IMR-90 (cell line): ENCODE results near the gene JAKMIP3. TPM values are rescaled to one million over a fixed set of nuclear protein-coding genes. Genes with fewer than 3 reads are reported as not detected.

Experiments
- ATAC-seq: fragments of 200-7000 bp; cut with Tn5 transposase; 2 replicates; pipeline ENCODE4 v1.9.1; 2020; ENCODE audit warnings: low read depth, mild to moderate bottlenecking, moderate library complexity
- BruUV-seq: library from RNA; stranded (reverse); fragments of 400-500 nt; replicated peaks from 2 replicates; lab custom pipeline; 2021; lab: Mats Ljungman, UMichigan
- CTCF ChIA-PET: fragments of 300-600 bp; formaldehyde crosslinking; extraction: SDS; loops from one replicate; lab custom pipeline; 2021; ENCODE audit warnings: antibody characterized with exemption; lab: Yijun Ruan, JAX
- POLR2A ChIA-PET: fragments of 300-600 bp; sonication (Branson Sonifier 250); formaldehyde crosslinking; loops from one replicate; lab custom pipeline; 2022; ENCODE audit warnings: antibody characterized with exemption; ENCODE audit not compliant: unreplicated experiment; lab: Charles Lee
- DNase-seq: peaks from one replicate; pipeline ENCODE4 v3.0.0; 2013
- H2AFZ ChIP-seq: replicated peaks from 2 replicates; pipeline ENCODE3; 2013; ENCODE audit warnings: low read length, mild to moderate bottlenecking; ENCODE audit not compliant: poor library complexity
- H2AK5ac ChIP-seq: 2 replicates; pipeline ENCODE4 v1.6.1; 2013; ENCODE audit warnings: low read depth, low read length, inconsistent platforms
- H2AK9ac ChIP-seq: replicated peaks from 2 replicates; pipeline ENCODE3; 2013; ENCODE audit warnings: mild to moderate bottlenecking, low read depth, low read length, moderate library complexity; ENCODE audit not compliant: poor library complexity
- H2BK120ac ChIP-seq: 2 replicates; pipeline ENCODE4 v1.6.1; 2013; ENCODE audit warnings: low read depth, low read length, inconsistent platforms
- H2BK15ac ChIP-seq: 3 replicates; pipeline ENCODE4 v1.6.1; 2013; ENCODE audit warnings: low read depth, low read length, inconsistent platforms
- H2BK20ac ChIP-seq: 2 replicates; pipeline ENCODE4 v1.6.1; 2013; ENCODE audit warnings: low read depth, mild to moderate bottlenecking, inconsistent platforms, low read length, moderate library complexity
- H2BK5ac ChIP-seq: 2 replicates; pipeline ENCODE4 v1.6.1; 2013; ENCODE audit warnings: mild to moderate bottlenecking, low read depth, low read length, inconsistent platforms; ENCODE audit not compliant: poor library complexity, severe bottlenecking
- H3K14ac ChIP-seq: replicated peaks from 2 replicates; pipeline ENCODE4 v1.6.1; 2013; ENCODE audit warnings: low read depth, low read length, inconsistent platforms
- H3K18ac ChIP-seq: 2 replicates; pipeline ENCODE4 v1.6.1; 2013; ENCODE audit warnings: low read depth, low read length, control low read depth
- H3K23ac ChIP-seq: 2 replicates; pipeline ENCODE4 v1.6.1; 2013; ENCODE audit warnings: low read depth, low read length, inconsistent platforms
- H3K27ac ChIP-seq: 2 replicates; pipeline ENCODE4 v1.5.1; 2013; ENCODE audit warnings: mild to moderate bottlenecking, control low read depth, low read length; ENCODE audit not compliant: insufficient read depth
- H3K27me3 ChIP-seq: 2 replicates; pipeline ENCODE4 v1.6.1; 2013; ENCODE audit warnings: low read length; ENCODE audit not compliant: control insufficient read depth, insufficient read depth
- H3K36me3 ChIP-seq: 2 replicates; pipeline ENCODE4 v1.6.1; 2013; ENCODE audit warnings: low read length, mixed read lengths; ENCODE audit not compliant: control insufficient read depth, insufficient read depth
- H3K4ac ChIP-seq: 2 replicates; pipeline ENCODE4 v1.6.1; 2013; ENCODE audit warnings: low read depth, low read length, inconsistent platforms
- H3K4me1 ChIP-seq: 2 replicates; pipeline ENCODE4 v1.6.1; 2013; ENCODE audit warnings: low read length, mixed read lengths; ENCODE audit not compliant: control insufficient read depth, insufficient read depth
- H3K4me2 ChIP-seq: 2 replicates; pipeline ENCODE4 v1.6.1; 2013; ENCODE audit warnings: low read depth, mild to moderate bottlenecking, control low read depth, low read length, moderate library complexity
- H3K4me3 ChIP-seq: 2 replicates; pipeline ENCODE4 v1.5.1; 2013; ENCODE audit warnings: low read depth, mild to moderate bottlenecking, control low read depth, low read length, moderate library complexity; ENCODE audit not compliant: insufficient read depth
- H3K56ac ChIP-seq: 2 replicates; pipeline ENCODE4 v1.6.1; 2013; ENCODE audit warnings: low read length, inconsistent platforms; ENCODE audit not compliant: insufficient read depth; ENCODE audit errors: extremely low read depth
- H3K79me1 ChIP-seq, 2 experiments: 2 replicates each; pipeline ENCODE4 v1.6.1; 2013; ENCODE audit warnings: low read length in 2 of 2, inconsistent platforms in 1 of 2, low read depth in 1 of 2
- H3K9ac ChIP-seq: 2 replicates; pipeline ENCODE4 v1.6.1; 2013; ENCODE audit warnings: low read depth, low read length, control low read depth
- H3K9me1 ChIP-seq: 2 replicates; pipeline ENCODE4 v1.6.1; 2013; ENCODE audit warnings: low read length, inconsistent platforms; ENCODE audit not compliant: insufficient read depth
- H3K9me3 ChIP-seq: 2 replicates; pipeline ENCODE4 v1.6.1; 2013; ENCODE audit warnings: low read length; ENCODE audit not compliant: control insufficient read depth, insufficient read depth
- H4K20me1 ChIP-seq: 2 replicates; pipeline ENCODE4 v1.6.1; 2013; ENCODE audit warnings: low read length, inconsistent platforms; ENCODE audit not compliant: insufficient read depth
- H4K5ac ChIP-seq: 2 replicates; pipeline ENCODE4 v1.6.1; 2013; ENCODE audit warnings: mild to moderate bottlenecking, low read depth, low read length, control low read depth
- H4K8ac ChIP-seq, 2 experiments: 2 replicates each; pipeline ENCODE4 v1.6.1; 2013; ENCODE audit warnings: low read depth in 2 of 2, low read length in 2 of 2, control low read depth in 1 of 2, inconsistent platforms in 1 of 2
- H4K91ac ChIP-seq: 2 replicates; pipeline ENCODE4 v1.6.1; 2013; ENCODE audit warnings: low read depth, low read length, inconsistent platforms; ENCODE audit not compliant: insufficient read depth
- BHLHE40 ChIP-seq: fragments of 150-350 bp; IDR thresholded peaks from 2 replicates; pipeline ENCODE4 v1.6.1; 2016; ENCODE audit warnings: mild to moderate bottlenecking, low read depth, low read length
- CEBPB ChIP-seq: IDR thresholded peaks from 2 replicates; pipeline ENCODE4 v1.6.1; 2012; ENCODE audit warnings: low read depth, low read length, improper control_type of control experiment
- CHD1 ChIP-seq: IDR thresholded peaks from 2 replicates; pipeline ENCODE4 v1.6.1; 2012; ENCODE audit warnings: low read depth, low read length, improper control_type of control experiment
- FOS ChIP-seq: fragments of 150-350 bp; IDR thresholded peaks from 2 replicates; pipeline ENCODE4 v1.6.1; 2016; ENCODE audit warnings: low read depth, low read length
- MAFK ChIP-seq: IDR thresholded peaks from 2 replicates; pipeline ENCODE4 v1.6.1; 2012; ENCODE audit warnings: low read depth, low read length, improper control_type of control experiment
- MAZ ChIP-seq: IDR thresholded peaks from 2 replicates; pipeline ENCODE4 v1.6.1; 2012; ENCODE audit warnings: low read depth, mild to moderate bottlenecking, low read length, improper control_type of control experiment, moderate library complexity, borderline replicate concordance
- MXI1 ChIP-seq: IDR thresholded peaks from 2 replicates; pipeline ENCODE4 v1.6.1; 2012; ENCODE audit warnings: low read depth, mild to moderate bottlenecking, low read length, moderate library complexity, borderline replicate concordance
- NFE2L2 ChIP-seq: fragments of 150-350 bp; IDR thresholded peaks from 2 replicates; pipeline ENCODE4 v1.6.1; 2016; ENCODE audit warnings: low read depth, mild to moderate bottlenecking, low read length
- POLR2A ChIP-seq: IDR thresholded peaks from 2 replicates; pipeline ENCODE4 v1.6.1; 2012; ENCODE audit warnings: mild to moderate bottlenecking, low read depth, low read length
- RAD21 ChIP-seq: IDR thresholded peaks from 2 replicates; pipeline ENCODE4 v1.6.1; 2012; ENCODE audit warnings: low read length, improper control_type of control experiment
- RCOR1 ChIP-seq: IDR thresholded peaks from 2 replicates; pipeline ENCODE4 v1.6.1; 2012; ENCODE audit warnings: mild to moderate bottlenecking, low read length, improper control_type of control experiment; ENCODE audit not compliant: insufficient replicate concordance
- RFX5 ChIP-seq: IDR thresholded peaks from 2 replicates; pipeline ENCODE4 v1.8.0; 2012; ENCODE audit warnings: low read depth, mild to moderate bottlenecking, low read length, moderate library complexity
- SMC3 ChIP-seq: fragments of 150-350 bp; IDR thresholded peaks from 2 replicates; pipeline ENCODE4 v1.6.1; 2016; ENCODE audit warnings: low read depth, mild to moderate bottlenecking, antibody characterized with exemption, low read length, moderate library complexity
- WGBS, 2 experiments: methylation state at CpG; one replicate each; pipeline versions ENCODE4 v1.1.5 to v1.1.7; 2013; ENCODE audit warnings: missing lambda C conversion rate in 2 of 2; ENCODE audit not compliant: insufficient read length in 1 of 2; ENCODE audit errors: extremely low coverage in 2 of 2; 5-methylcytosine and 5-hydroxymethylcytosine counted together
- dilution Hi-C: fragments of 300-500 bp; cut with HindIII; formaldehyde crosslinking; loops from one replicate; pipeline ENCODE4 v1.14.3; 2018; ENCODE audit warnings: low sequenced_read_pairs; ENCODE audit not compliant: unreplicated experiment
- in situ Hi-C: fragments of 300-500 bp; cut with MboI; formaldehyde crosslinking; loops from 3 replicates; pipeline ENCODE4 v1.14.3; 2019; ENCODE audit warnings: low sequenced_read_pairs, inconsistent platforms, mixed read lengths
- intact Hi-C: fragments of 100-400 bp; cut with micrococcal nuclease; formaldehyde crosslinking; loops from 2 replicates; pipeline ENCODE4 v1.10.0; 2022
- polyA plus RNA-seq, 3 experiments: library from polyadenylated mRNA; depleted of rRNA; stranded (reverse); fragments of >200 nt; gene quantifications; 2 replicates each; pipeline ENCODE4 v1.2.3, GENCODE V29; 2012; ENCODE audit warnings: low replicate concordance in 1 of 3
- total RNA-seq: library from RNA; depleted of rRNA; stranded (reverse); fragments of >200 nt; gene quantifications from 2 replicates; pipeline ENCODE4 v1.2.3, GENCODE V29; 2012
- TF ChIP-seq, protein P1 (sequence below): conservative IDR thresholded peaks from 2 replicates; pipeline ENCODE4 v1.5.1; 2012; ENCODE audit warnings: mild to moderate bottlenecking, low read depth, low read length, improper control_type of control experiment
- TF ChIP-seq, protein P2 (sequence below): fragments of 150-350 bp; IDR thresholded peaks from 2 replicates; pipeline ENCODE4 v1.6.1; 2017; ENCODE audit warnings: mild to moderate bottlenecking, antibody characterized with exemption, low read length, low read depth
- TF ChIP-seq, protein P3 (sequence below): fragments of 150-350 bp; IDR thresholded peaks from 2 replicates; pipeline ENCODE4 v1.6.1; 2016; ENCODE audit warnings: low read depth, mild to moderate bottlenecking, low read length, moderate library complexity, borderline replicate concordance

The JAKMIP3 gene
- total and polyA plus RNA-seq, 2 of the 4 experiments (the other 2 are of a cell fraction), result under 0.01 to 0.22 TPM

DNA sequence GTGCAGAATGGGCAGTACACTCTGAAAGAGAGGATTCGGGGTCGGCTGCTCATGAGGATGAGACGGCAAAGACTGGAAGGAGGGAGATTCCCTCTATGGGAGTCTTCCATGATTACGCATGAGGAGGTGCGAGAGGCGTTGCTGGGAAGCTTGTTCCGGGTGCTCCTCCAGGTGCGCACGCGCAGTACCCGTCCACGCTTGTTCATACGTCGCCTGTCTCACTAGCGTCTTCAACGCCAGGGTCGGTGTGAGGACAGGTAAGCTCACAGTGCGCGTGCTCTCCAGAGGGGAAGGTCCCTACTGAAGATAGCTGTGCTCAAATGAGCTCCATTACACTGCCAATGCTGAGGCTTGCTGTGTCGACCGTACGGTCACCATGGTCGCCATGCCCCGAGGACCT is 44.7 kb upstream of the JAKMIP3 start:
- Histone ChIP-seq H3K23ac (no peak overlapping the region), H2BK15ac (no peak overlapping the region), H4K8ac (no peak overlapping the region), H3K36me3 (no peaks in the 10 kb centered on the region), H2AK9ac (no peak overlapping the region), H3K14ac (no peak overlapping the region), H3K79me1 (no peaks in the 10 kb centered on the region), H2BK120ac (no peak overlapping the region), H3K56ac (no peak overlapping the region), H2BK20ac (no peak overlapping the region), H3K27ac (no peak overlapping the region), H3K4ac (no peak overlapping the region), H3K9me1 (no peaks in the 10 kb centered on the region), H3K4me2 (no peak overlapping the region), H3K18ac (no peak overlapping the region), H2BK5ac (no peak overlapping the region), H2AK5ac (no peak overlapping the region), H3K4me1 (no peaks in the 10 kb centered on the region), H3K4me3 (no peak overlapping the region), H3K9ac (no peak overlapping the region), H3K9me3 (no peaks in the 10 kb centered on the region), H4K91ac (no peak overlapping the region), H3K27me3 (peaks cover 32% of the 10 kb centered on the region; the same call in 1 of the 2 replicates), H4K20me1 (no peaks in the 10 kb centered on the region), H2AFZ (no peak overlapping the region), H4K5ac (no peak overlapping the region)
- POLR2A ChIA-PET, result no interaction called here
- in situ Hi-C loops (loop anchor here (5.0 to 25.0 kb wide), 2 partner anchors 134 to 1834 kb away; no protein-coding TSS in a partner anchor), intact Hi-C loops (loop anchor here (5.0 kb wide), 1 partner anchor 119 kb away; the partner anchor contains the start of gene PPP2R2D), dilution Hi-C loops (no loop called here)
- BruUV-seq, result no TSS peak
- WGBS, 2 experiments, result 93% methylated on average over 19 of the region's 24 CpGs; no CpG with 5 or more reads in 1 of the 2 experiments
- CTCF ChIA-PET, result no interaction called here
- ATAC-seq (no peak), DNase-seq (no peak)
- TF ChIP-seq SMC3, result no peak
- TF ChIP-seq MAZ, result no peak
- TF ChIP-seq, protein P1, sequence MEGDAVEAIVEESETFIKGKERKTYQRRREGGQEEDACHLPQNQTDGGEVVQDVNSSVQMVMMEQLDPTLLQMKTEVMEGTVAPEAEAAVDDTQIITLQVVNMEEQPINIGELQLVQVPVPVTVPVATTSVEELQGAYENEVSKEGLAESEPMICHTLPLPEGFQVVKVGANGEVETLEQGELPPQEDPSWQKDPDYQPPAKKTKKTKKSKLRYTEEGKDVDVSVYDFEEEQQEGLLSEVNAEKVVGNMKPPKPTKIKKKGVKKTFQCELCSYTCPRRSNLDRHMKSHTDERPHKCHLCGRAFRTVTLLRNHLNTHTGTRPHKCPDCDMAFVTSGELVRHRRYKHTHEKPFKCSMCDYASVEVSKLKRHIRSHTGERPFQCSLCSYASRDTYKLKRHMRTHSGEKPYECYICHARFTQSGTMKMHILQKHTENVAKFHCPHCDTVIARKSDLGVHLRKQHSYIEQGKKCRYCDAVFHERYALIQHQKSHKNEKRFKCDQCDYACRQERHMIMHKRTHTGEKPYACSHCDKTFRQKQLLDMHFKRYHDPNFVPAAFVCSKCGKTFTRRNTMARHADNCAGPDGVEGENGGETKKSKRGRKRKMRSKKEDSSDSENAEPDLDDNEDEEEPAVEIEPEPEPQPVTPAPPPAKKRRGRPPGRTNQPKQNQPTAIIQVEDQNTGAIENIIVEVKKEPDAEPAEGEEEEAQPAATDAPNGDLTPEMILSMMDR, result no peak
- TF ChIP-seq RCOR1, result no peak
- TF ChIP-seq POLR2A, result no peak
- TF ChIP-seq CEBPB, result no peak
- no peak for TF ChIP-seq CHD1
- TF ChIP-seq BHLHE40, result no peak
- TF ChIP-seq RAD21, result no peak
- TF ChIP-seq FOS, result no peak
- no peak for TF ChIP-seq NFE2L2
- TF ChIP-seq, protein P2, sequence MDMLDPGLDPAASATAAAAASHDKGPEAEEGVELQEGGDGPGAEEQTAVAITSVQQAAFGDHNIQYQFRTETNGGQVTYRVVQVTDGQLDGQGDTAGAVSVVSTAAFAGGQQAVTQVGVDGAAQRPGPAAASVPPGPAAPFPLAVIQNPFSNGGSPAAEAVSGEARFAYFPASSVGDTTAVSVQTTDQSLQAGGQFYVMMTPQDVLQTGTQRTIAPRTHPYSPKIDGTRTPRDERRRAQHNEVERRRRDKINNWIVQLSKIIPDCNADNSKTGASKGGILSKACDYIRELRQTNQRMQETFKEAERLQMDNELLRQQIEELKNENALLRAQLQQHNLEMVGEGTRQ, result no peak
- no peak for TF ChIP-seq MXI1
- TF ChIP-seq, protein P3, sequence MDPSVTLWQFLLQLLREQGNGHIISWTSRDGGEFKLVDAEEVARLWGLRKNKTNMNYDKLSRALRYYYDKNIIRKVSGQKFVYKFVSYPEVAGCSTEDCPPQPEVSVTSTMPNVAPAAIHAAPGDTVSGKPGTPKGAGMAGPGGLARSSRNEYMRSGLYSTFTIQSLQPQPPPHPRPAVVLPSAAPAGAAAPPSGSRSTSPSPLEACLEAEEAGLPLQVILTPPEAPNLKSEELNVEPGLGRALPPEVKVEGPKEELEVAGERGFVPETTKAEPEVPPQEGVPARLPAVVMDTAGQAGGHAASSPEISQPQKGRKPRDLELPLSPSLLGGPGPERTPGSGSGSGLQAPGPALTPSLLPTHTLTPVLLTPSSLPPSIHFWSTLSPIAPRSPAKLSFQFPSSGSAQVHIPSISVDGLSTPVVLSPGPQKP, result no peak
- TF ChIP-seq RFX5, result no peak
- no peak for TF ChIP-seq MAFK
